SJSA1 (cell line): ENCODE results near the gene HCK. TPM values are rescaled to one million over a fixed set of nuclear protein-coding genes. Genes with fewer than 3 reads are reported as not detected.

Experiments used
- DNase-seq, 2 experiments: peaks; one replicate each; pipeline ENCODE4 v3.0.0-alpha.2; 2015 to 2020; ENCODE audit warnings: low spot score in 2 of 2, low read depth in 1 of 2
- H3K27ac ChIP-seq: fragments of 250-450 bp; sonication (Bioruptor Pico); 2 replicates; pipeline ENCODE4 v1.5.1; 2020; ENCODE audit warnings: mild to moderate bottlenecking, moderate library complexity
- H3K27me3 ChIP-seq: fragments of 250-450 bp; sonication (Bioruptor Pico); replicated peaks from 2 replicates; pipeline ENCODE4 v1.5.1; 2020; ENCODE audit warnings: mild to moderate bottlenecking, moderate library complexity
- H3K36me3 ChIP-seq: fragments of 250-450 bp; sonication (Bioruptor Pico); 2 replicates; pipeline ENCODE4 v1.5.1; 2020; ENCODE audit warnings: mild to moderate bottlenecking
- H3K4me1 ChIP-seq: fragments of 250-450 bp; sonication (Bioruptor Pico); replicated peaks from 2 replicates; pipeline ENCODE4 v1.6.1; 2021; ENCODE audit warnings: mild to moderate bottlenecking
- H3K4me3 ChIP-seq: fragments of 250-450 bp; sonication (Bioruptor Pico); 2 replicates; pipeline ENCODE4 v1.5.1; 2020; ENCODE audit warnings: mild to moderate bottlenecking
- H3K9me3 ChIP-seq: fragments of 250-450 bp; sonication (Bioruptor Pico); replicated peaks from 2 replicates; pipeline ENCODE4 v1.5.1; 2020; ENCODE audit warnings: mild to moderate bottlenecking
- total RNA-seq: library from RNA; depleted of rRNA; stranded (reverse); fragments of >200 nt; shearing (Covaris generic); gene quantifications from 2 replicates; pipeline ENCODE4 v1.2.3, GENCODE V29; 2014

The HCK gene
- total RNA-seq, 1 experiment from 2014 or later: not detected

- no peak for DNase-seq
- H3K36me3 ChIP-seq: no peaks in the 10 kb centered on the region
- H3K4me3 ChIP-seq: no peak overlapping the region
- H3K27ac ChIP-seq: no peak overlapping the region
- no peaks in the 10 kb centered on the region for H3K9me3 ChIP-seq
- peaks cover 5% of the 10 kb centered on the region for H3K4me1 ChIP-seq
- H3K27me3 ChIP-seq: peaks cover 16% of the 10 kb centered on the region
Measured at GRCh38 chr20:32035426-32035779, 16.6 kb upstream of the HCK start.

GRCh38 chr20:32036252-32036651, 15.8 kb upstream of the HCK start:
- H3K9me3 ChIP-seq: no peaks in the 10 kb centered on the region
- no peak overlapping the region for H3K27ac ChIP-seq
- DNase-seq: no peak
- H3K4me3 ChIP-seq: no peak overlapping the region
- H3K4me1 ChIP-seq: peaks cover 2% of the 10 kb centered on the region
- no peaks in the 10 kb centered on the region for H3K36me3 ChIP-seq
- peaks cover 16% of the 10 kb centered on the region for H3K27me3 ChIP-seq

- no peaks in the 10 kb centered on the region for H3K36me3 ChIP-seq
- no peak overlapping the region for H3K4me3 ChIP-seq
- no peak for DNase-seq
- no peaks in the 10 kb centered on the region; the same call in 1 of the 2 replicates for H3K4me1 ChIP-seq
- no peaks in the 10 kb centered on the region for H3K9me3 ChIP-seq
- peaks cover 21% of the 10 kb centered on the region for H3K27me3 ChIP-seq
- no peak overlapping the region for H3K27ac ChIP-seq
Measured at GRCh38 chr20:32036716-32037485, 15.1 kb upstream of the HCK start.

GRCh38 chr20:32037929-32038328, 14.1 kb upstream of the HCK start:
- no peaks in the 10 kb centered on the region for H3K36me3 ChIP-seq
- H3K27ac ChIP-seq: no peak overlapping the region
- DNase-seq: no peak
- H3K4me1 ChIP-seq: no peaks in the 10 kb centered on the region; the same call in 1 of the 2 replicates
- no peaks in the 10 kb centered on the region for H3K9me3 ChIP-seq
- H3K27me3 ChIP-seq: peaks cover 27% of the 10 kb centered on the region
- no peak overlapping the region for H3K4me3 ChIP-seq

- Histone ChIP-seq H3K9me3 (no peaks in the 10 kb centered on the region), H3K4me1 (no peaks in the 10 kb centered on the region; the same call in 1 of the 2 replicates), H3K36me3 (no peaks in the 10 kb centered on the region), H3K4me3 (no peak overlapping the region), H3K27me3 (peaks cover 22% of the 10 kb centered on the region), H3K27ac (no peak overlapping the region)
- DNase-seq: no peak
Measured at GRCh38 chr20:32040142-32040953, 11.7 kb upstream of the HCK start.

GRCh38 chr20:32045999-32046398, 6.0 kb upstream of the HCK start:
- Histone ChIP-seq H3K27ac (no peak overlapping the region), H3K9me3 (no peaks in the 10 kb centered on the region), H3K4me3 (no peak overlapping the region), H3K4me1 (no peaks in the 10 kb centered on the region), H3K27me3 (peaks cover 34% of the 10 kb centered on the region), H3K36me3 (no peaks in the 10 kb centered on the region)
- no peak for DNase-seq

GRCh38 chr20:32050324-32050841, 1.7 kb upstream of the HCK start:
- Histone ChIP-seq H3K4me3 (no peak overlapping the region), H3K36me3 (no peaks in the 10 kb centered on the region), H3K27ac (no peak overlapping the region), H3K27me3 (peaks cover 30% of the 10 kb centered on the region), H3K9me3 (no peaks in the 10 kb centered on the region), H3K4me1 (no peaks in the 10 kb centered on the region)
- DNase-seq: no peak

- Histone ChIP-seq H3K4me1 (no peaks in the 10 kb centered on the region), H3K27ac (no peak overlapping the region), H3K36me3 (no peaks in the 10 kb centered on the region), H3K9me3 (no peaks in the 10 kb centered on the region), H3K27me3 (peaks cover 31% of the 10 kb centered on the region), H3K4me3 (no peak overlapping the region)
- DNase-seq: no peak
Measured at GRCh38 chr20:32050851-32051556, 1.0 kb upstream of the HCK start.

GRCh38 chr20:32051720-32052089, 337 bp upstream of the HCK start:
- no peaks in the 10 kb centered on the region for H3K4me1 ChIP-seq
- no peaks in the 10 kb centered on the region for H3K9me3 ChIP-seq
- H3K27me3 ChIP-seq: peaks cover 31% of the 10 kb centered on the region
- H3K4me3 ChIP-seq: no peak overlapping the region
- DNase-seq: no peak
- no peaks in the 10 kb centered on the region for H3K36me3 ChIP-seq
- H3K27ac ChIP-seq: no peak overlapping the region

- H3K36me3 ChIP-seq: no peaks in the 10 kb centered on the region
- H3K4me3 ChIP-seq: no peak overlapping the region
- no peaks in the 10 kb centered on the region for H3K4me1 ChIP-seq
- peaks cover 31% of the 10 kb centered on the region for H3K27me3 ChIP-seq
- no peak for DNase-seq
- H3K9me3 ChIP-seq: no peaks in the 10 kb centered on the region
- H3K27ac ChIP-seq: no peak overlapping the region
Measured at GRCh38 chr20:32052778-32053362, 828 bp downstream of the HCK start.

GRCh38 chr20:32053648-32054047, 1.6 kb downstream of the HCK start:
- no peak for DNase-seq
- H3K4me3 ChIP-seq: no peak overlapping the region
- H3K36me3 ChIP-seq: no peaks in the 10 kb centered on the region
- H3K9me3 ChIP-seq: no peaks in the 10 kb centered on the region
- H3K27me3 ChIP-seq: peaks cover 31% of the 10 kb centered on the region
- no peak overlapping the region for H3K27ac ChIP-seq
- no peaks in the 10 kb centered on the region for H3K4me1 ChIP-seq

GRCh38 chr20:32056708-32057483, 4.9 kb downstream of the HCK start:
- H3K9me3 ChIP-seq: no peaks in the 10 kb centered on the region
- no peak overlapping the region for H3K27ac ChIP-seq
- peaks cover 17% of the 10 kb centered on the region for H3K27me3 ChIP-seq
- no peak overlapping the region for H3K4me3 ChIP-seq
- H3K36me3 ChIP-seq: no peaks in the 10 kb centered on the region
- H3K4me1 ChIP-seq: no peaks in the 10 kb centered on the region
- no peak for DNase-seq

GRCh38 chr20:32057656-32058184, 5.7 kb downstream of the HCK start:
- H3K27me3 ChIP-seq: peaks cover 12% of the 10 kb centered on the region
- no peaks in the 10 kb centered on the region for H3K36me3 ChIP-seq
- no peaks in the 10 kb centered on the region for H3K9me3 ChIP-seq

More at GRCh38 chr20:32057656-32058184, 5.7 kb downstream of the HCK start:
- DNase-seq: no peak
- Histone ChIP-seq H3K27ac (no peak overlapping the region), H3K4me1 (no peaks in the 10 kb centered on the region), H3K4me3 (no peak overlapping the region)
